NCI-H345 treated with DMSO at 0.1 percent for 48 hours (cell line): ENCODE results near the gene RAX2.
"Not testable (repeated sequence)": the region's sequence is repeated elsewhere in the genome, so short reads cannot be mapped to it uniquely, and the experiment has no call there.

Source experiments
- DNase-seq: peaks from one replicate; lab custom pipeline; 2025; ENCODE audit not compliant: unreplicated experiment; lab: John Stamatoyannopoulos, UW

The RAX2 gene

DNA sequence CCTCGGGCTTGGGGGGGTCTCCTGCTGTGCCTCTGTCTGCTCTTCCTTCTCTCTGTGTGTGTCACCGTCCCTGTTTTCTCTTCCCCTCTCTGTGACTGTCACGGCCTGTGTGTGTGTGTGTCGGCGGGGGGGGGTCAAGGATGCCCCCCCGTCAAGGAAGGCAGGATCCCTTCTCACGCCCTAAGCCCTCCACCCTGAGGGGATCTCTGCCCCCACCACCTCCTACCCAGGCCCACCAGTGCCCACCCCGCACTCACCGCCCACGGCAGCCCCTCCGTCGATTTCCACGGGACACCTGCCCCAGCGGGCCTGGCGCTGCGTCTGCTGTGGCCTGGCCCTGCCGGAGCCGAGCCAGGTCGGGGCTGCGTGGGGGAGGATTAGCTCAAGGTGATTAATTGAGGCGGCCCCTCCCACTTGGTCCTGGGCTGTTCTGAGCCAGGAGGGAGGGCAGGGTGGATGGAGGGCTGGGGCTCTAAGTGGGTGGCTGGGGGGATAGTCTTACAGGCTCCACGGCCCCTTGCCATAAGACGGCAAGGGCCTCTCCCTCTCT is at the start of gene RAX2:
Gene RAX2, minus strand, starts transcription at position 323 of the 550 bp plus-strand sequence. CDS start 486 bp downstream, outside the sequence.
- DNase-seq: no peak

GRCh38 chr19:3821156-3821555 is 49.1 kb upstream of the RAX2 start:
- DNase-seq: no peak

GRCh38 chr19:3819989-3820388 is 48.0 kb upstream of the RAX2 start:
- no peak for DNase-seq

DNA sequence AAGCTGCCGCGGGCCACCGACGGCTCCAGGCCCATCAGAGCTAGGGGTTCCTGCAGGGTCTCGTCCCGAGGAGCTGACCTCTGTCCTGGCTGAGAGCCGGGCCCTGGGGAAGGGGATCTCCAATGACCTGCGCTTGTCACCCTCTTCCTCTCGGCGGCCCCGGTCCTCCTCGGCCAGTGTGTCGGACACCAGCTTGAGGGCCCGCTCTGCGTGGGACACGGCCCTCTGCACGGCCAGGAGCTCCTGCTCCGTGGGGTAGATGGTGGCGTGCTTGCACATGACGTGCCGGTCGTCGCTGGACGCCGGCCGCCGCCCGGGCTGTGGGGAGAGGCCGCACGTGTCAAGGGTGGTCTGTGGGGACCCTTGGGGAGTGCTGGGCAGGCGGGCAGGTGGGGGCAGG is 46.9 kb upstream of the RAX2 start:
- DNase-seq: no peak

GRCh38 chr19:3818466-3818865 is 46.4 kb upstream of the RAX2 start:
- no peak for DNase-seq

- no peak for DNase-seq
Observed at GRCh38 chr19:3817761-3818160, 45.7 kb upstream of the RAX2 start.

DNA sequence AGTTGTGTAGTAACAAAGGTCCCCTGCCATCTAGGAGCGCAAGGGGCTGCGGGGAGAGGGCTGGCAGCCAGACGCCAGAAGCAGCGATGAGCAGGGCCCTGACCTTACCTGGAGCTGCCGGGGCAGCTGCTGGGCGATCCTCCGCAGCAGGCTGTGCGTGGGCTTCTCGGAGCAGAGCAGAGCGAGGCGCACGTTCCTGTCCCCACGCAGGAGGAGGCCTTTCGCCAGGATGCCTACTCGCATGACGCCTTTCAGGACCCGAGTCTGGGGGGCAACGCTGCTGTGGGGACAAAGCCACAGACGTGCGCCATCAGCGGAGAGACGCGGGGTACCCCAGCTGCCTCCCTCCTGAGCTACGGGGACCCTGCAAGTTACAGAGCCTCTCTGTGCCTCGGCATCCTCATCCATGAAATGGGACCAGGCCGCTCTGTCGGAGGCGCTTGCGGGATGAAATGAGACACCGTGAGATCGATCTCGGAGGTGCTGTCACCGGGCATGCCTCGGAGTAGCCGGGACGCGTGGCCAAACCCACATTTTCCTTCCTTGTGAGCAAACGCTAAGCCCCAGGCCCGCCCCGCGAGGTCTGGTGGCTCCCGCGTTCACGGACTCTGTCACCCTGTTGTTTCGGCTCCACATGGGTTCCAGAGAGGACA is 44.7 kb upstream of the RAX2 start:
- DNase-seq: no peak

DNA sequence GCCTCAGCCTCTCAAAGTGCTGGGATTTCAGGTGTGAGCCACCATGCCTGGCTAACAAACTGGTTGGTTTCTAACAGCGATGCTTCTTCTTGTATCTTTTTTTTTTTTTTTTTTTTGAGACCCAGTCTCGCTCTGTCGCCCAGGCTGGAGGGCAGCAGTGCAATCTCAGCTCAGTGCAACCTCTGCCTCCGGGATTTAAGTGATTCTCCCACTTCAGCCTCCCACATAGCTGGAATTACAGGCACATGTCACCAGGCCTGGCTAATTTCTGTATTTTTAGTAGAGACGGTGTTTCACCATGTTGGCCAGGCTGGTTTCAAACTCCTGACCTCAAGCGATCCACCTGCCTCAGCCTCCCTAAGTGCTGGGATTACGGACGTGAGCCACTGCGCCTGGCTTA is 44.1 kb upstream of the RAX2 start:
- not testable (repeated sequence) for DNase-seq

DNA sequence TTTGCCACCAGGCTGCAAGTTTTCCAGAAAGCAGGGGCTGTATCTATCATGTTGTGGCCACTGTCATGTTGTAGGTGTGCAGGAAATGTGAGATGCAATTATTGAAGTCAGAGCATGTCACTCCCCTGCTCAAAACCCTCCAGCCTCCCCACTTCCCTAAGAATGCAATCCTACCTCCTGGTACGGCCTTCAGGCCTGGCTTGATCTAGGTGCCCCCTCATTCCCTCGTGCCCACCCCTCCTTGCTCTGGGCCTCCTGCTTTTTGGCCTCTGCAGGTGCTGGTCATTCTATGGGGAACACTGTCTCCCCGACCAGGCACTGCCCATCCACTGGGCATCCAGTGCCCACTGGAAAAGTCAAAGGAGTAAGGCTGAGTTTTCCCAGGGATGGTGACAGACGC is 42.6 kb upstream of the RAX2 start:
- no peak for DNase-seq

DNA sequence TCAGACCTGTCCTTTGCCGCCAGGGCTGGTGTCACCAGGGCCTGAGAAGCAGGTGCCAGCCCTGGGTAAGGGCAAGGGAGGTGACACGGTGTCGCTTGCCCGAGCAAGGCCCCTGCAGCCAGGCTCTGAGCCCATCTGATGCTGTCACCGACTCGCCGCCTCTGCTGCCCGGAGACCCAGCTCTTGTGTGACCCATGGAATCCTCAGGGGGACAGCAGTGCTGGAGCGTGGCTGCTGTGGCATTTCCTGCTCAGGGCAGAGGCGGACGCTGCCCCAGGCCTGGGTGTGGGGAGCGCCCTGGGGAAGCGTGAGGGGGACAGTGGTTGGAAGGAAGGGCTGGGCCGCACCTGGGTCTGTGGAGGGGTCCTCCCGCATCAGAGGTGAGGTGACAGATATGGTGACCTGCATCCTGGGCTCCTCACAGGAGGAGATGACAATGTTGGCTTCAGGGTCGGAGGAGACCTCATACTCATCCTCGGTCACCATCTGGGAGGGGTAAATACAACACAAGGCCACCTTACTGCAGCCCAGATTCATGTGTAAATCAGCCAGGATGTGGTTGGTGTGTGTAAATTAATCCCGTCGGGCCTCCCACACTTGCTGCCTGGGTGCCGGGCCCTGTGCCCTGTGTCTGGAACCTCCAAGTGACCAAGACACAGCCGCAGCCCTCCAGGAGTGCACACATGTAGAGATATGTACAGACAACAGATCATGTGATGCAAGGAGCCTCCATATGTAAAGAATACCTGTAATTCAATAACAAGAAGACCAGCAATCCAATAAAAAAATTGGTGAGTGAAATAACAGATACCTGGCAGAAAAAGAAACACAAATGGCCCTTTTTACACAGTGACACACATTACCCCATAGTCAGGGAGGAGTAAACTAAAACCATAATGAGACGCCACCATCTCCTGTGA is 41.7 kb upstream of the RAX2 start:
- DNase-seq: no peak

DNA sequence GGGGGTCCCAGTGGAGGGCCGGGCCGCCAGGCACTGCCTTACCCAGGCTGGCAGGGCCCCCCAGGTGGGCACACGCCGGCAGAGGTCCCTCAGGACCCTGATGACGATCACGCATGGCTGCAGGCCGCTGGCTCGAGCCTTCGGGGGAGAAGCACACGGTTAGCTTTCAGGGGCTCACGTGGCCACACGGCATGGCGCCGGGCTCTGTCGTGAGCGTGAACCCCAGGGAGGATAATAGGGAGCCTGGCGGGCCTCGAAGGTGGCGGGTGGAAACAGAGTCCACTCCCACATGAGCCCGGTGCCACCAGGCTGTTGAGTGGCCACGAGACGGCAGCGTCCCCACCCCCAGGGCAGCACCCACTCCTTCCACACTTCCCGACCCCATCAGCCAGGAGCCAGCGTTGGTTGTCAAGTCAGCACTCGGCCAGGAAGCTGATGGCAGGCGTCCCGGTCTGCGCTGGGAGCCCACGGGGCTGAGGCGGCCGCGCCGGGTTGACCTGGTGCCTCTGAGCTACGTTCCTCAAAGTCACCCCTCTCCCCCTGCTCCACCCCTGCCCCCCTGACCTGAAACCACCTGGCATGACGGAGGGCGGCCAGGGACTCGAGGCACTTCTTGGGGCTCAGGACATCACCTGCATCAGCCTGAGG is 38.8 kb upstream of the RAX2 start:
- DNase-seq: no peak

DNA sequence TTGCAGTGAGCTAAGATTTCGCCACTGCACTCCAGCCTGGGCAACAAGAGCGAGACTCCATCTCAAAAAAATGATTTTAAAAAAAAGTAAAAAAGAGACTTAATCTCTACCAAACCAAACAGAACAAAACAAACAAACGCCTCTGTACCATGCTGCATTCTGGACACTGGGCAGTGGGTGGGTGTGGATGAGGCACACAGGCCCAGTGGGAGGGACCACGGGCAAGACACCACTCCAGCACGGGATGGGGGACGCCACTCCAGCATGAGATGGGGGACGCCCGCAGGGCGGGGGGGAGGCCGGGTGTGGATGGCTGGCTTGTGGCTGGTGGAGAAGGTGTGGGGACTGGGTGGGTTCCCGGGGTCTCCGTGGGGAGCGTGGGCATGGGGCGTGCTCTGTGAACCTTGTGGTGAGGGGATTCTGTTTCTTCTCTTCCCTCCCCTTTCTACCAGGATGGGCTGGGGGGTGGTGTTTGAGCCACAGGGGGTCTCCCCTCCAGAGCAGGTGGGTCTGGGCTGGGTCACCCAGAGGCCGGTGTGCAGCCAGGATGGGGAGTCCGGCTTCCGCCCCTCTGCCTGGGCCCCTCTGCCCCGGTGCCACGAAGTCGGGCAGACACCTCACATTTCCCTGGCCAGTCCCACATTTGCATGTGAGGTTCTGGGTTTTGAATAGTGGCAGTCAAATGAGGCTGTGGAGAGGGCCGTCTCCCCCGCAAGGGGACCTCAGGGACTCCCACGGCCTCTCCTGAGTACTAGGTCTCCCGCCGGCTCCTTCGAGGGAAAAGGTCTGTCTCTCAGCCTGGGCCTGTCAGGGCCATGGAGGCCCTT is 38.1 kb upstream of the RAX2 start:
- DNase-seq: no peak

GRCh38 chr19:3808420-3809143 is 36.6 kb upstream of the RAX2 start:
- no peak for DNase-seq

- no peak for DNase-seq
Observed at GRCh38 chr19:3807574-3808354, 35.7 kb upstream of the RAX2 start.

GRCh38 chr19:3807131-3807480 is 35.1 kb upstream of the RAX2 start:
- DNase-seq: no peak

DNA sequence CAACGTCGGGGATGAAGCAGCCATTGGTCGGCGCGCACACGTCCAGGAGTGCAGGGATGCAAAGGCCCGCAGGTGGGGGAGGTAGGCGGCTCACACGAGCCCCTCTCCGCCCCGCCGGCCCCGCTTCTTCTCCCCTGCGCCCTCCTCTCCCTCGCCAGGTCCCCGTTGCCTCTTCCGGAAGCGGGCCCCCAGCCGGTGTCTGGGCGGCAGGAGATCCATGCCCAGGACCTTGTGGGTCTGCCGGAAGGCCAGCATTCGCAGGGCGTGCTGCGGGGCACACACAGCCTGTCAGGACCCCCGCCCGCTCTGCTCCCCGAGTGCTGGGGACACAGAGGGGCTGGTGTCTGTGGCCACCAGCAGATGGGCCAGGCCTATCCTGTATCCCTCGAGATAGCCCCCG is 33.8 kb upstream of the RAX2 start:
- DNase-seq: no peak

GRCh38 chr19:3804429-3804828 is 32.4 kb upstream of the RAX2 start:
- no peak for DNase-seq

DNA sequence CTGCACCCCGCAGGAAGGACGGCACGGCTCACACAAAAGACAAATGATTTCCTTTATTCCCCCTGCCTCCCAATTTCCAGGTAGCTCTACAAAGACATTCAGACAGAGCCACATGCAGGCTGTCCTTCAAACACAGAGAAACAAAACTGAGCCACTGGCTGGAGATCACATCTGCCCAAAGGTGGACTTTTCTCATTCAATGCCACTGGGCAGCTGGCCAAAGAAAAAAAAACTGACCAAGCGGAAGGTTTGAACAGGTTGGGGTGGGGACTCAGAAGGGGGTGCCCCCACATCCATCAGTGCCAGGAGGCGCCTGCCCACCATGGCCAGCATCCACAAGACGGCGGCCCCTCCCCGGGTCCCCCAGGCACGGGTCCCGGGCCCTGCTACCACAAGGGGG is 32.0 kb upstream of the RAX2 start:
- no peak for DNase-seq

GRCh38 chr19:3803114-3803888 is 31.3 kb upstream of the RAX2 start:
- DNase-seq: no peak
